GM19351 (cell line): Measurements from ENCODE around the gene TBC1D2B.
"Not testable (repeated sequence)": the region's sequence is repeated elsewhere in the genome, so short reads cannot be mapped to it uniquely, and the experiment has no call there.

ENCODE experiments used
- ATAC-seq: cut with Tn5 transposase; IDR thresholded peaks from one replicate; pipeline ENCODE4 v1.9.1; 2021; ENCODE audit warnings: mild to moderate bottlenecking, moderate library complexity; ENCODE audit not compliant: unreplicated experiment

The TBC1D2B gene

GRCh38 chr15:78004919-78005634 lies 72.4 kb downstream of the TBC1D2B start:
- ATAC-seq: no peak

DNA sequence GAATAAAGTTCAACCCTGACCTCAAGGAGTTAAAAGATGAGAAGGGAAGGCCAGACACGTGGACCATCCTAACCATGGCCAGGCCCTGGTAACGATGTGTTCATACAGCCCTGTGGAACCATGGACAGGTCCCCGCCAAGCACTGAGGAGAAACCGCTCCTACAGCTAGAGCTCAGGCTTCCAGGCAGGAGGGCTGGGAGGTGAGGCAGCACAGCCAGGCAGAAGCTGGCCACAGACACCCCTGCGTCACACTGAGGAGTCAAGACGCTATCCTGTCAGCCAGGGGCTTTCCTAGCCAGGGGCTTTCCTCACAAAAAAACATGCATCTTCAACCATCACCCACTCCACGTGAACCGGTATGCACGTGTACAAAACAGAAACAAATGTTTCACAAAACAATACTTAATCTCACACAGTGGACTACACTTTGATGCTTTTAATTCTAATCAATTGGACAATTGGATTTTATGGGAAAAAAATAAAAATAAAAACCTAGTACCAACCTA lies 73.2 kb downstream of the TBC1D2B start:
- ATAC-seq: no peak

GRCh38 chr15:78003539-78004008 lies 73.9 kb downstream of the TBC1D2B start:
- no peak for ATAC-seq

- ATAC-seq: no peak
These were observed 74.5 kb downstream of the TBC1D2B start for GRCh38 chr15:78002996-78003395.

DNA sequence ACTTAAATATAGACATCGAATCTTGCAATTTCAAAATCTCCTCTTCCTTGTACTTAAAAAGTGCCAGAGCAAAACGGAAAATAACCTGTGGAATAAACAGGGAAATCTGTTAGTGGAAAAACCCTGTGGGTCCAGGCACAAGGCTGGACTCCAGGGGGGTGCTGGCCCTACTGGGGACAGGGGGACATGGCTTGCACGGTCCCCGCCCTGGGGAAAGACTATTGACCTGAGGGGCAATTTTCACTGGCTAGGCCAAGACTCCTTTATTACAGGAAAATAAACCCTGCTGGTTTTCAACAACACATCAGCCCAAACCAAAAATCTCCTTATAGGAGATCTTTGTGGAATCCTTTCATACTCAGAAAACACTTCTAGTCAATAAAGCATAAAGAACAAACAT lies 75.9 kb downstream of the TBC1D2B start:
- ATAC-seq: no peak

DNA sequence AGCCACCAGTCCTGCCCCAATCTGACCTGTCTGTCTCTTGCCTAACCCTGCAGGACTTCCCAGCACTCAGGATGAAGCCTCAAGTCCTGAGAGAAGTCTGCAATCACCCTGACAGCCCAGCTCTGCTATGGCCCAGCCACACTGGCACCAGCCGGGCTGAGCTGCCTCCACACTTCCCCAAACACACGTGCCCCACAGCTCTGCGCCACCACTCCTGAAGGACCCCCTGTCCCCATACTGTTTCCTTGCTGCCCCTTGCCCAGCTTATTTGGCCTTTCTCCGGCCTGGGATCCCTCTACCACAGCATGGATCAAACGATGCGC lies 76.6 kb downstream of the TBC1D2B start:
- ATAC-seq: no peak

GRCh38 chr15:78000091-78000926 lies 77.2 kb downstream of the TBC1D2B start:
- ATAC-seq: peak; percentile 79

- ATAC-seq: no peak
These were observed 78.0 kb downstream of the TBC1D2B start for GRCh38 chr15:77999486-77999885.

GRCh38 chr15:77998592-77998991 lies 78.9 kb downstream of the TBC1D2B start:
- ATAC-seq: no peak

GRCh38 chr15:77997761-77998554 lies 79.6 kb downstream of the TBC1D2B start:
- ATAC-seq: not testable (repeated sequence)

DNA sequence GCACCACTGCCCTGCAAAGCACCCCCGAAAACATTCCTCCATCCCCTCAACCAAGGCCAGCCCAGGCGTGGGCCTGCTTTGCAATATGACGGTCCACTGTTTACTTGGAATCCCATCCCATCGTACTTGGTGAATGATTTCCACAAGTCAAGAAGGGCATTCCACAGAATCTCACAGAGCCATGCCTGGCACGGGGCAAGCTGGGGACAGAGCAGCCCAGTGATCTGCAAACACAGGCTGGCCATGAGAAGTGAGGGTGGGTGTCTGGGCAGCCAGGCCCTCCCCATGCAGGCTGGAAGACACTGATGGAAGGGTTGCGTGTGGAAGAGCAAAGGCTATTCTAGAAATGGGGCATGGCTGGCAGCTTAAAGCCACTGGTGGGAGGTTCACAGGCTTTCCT lies 80.3 kb downstream of the TBC1D2B start:
- not testable (repeated sequence) for ATAC-seq

- ATAC-seq: not testable (repeated sequence)
These were observed 80.8 kb downstream of the TBC1D2B start for GRCh38 chr15:77996713-77997171.

DNA sequence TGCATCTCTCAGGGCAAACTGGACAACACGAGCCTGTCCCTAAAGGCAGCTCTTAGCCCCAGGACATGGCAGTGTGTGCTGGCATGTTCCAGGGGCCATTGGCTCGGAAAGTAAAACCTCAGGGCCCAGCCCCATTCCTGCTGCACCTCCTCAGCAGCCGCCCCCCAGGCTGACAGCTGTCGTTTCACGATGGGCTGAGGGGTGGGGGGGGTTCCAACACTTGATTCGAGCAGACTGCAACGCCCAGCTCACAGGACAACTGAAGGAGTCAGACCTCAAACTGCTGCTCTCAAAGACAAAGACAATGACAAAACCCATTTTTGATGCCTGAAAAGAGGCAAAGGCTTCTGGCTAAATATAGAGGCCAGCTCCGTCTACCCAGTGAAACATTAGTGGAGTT lies 81.3 kb downstream of the TBC1D2B start:
- ATAC-seq: not testable (repeated sequence)

GRCh38 chr15:77995537-77995918 lies 82.0 kb downstream of the TBC1D2B start:
- ATAC-seq: not testable (repeated sequence)

DNA sequence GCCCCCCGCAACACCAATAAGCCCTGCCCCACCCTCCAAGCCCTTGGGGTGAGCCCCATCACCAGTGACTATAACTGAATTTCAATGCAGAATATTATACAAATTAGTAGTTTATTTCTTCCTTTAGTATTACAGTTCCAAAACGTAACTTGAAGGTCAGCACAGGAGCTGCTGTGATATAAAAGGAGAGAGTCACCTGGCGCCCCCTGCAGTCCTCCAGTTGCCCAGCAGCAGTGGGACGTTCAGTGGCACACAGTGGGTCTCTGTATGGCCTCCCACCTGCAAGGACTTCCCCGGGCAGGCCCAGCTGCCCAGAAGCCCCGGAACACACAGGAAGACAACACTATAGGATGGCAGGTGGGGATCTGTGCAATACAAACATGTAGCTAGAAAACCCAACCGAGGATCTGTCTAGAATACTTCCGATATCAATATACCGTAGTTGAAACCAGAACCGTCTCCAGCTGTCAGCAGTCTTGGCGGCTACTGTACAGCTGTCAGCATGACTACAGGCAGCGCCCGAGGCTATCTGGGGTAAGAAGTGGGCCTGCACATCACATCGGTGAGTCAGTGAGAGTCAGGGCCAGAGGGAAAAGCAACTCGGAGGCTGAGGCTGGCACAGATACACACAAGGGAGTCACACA lies 82.5 kb downstream of the TBC1D2B start:
- ATAC-seq: not testable (repeated sequence)

DNA sequence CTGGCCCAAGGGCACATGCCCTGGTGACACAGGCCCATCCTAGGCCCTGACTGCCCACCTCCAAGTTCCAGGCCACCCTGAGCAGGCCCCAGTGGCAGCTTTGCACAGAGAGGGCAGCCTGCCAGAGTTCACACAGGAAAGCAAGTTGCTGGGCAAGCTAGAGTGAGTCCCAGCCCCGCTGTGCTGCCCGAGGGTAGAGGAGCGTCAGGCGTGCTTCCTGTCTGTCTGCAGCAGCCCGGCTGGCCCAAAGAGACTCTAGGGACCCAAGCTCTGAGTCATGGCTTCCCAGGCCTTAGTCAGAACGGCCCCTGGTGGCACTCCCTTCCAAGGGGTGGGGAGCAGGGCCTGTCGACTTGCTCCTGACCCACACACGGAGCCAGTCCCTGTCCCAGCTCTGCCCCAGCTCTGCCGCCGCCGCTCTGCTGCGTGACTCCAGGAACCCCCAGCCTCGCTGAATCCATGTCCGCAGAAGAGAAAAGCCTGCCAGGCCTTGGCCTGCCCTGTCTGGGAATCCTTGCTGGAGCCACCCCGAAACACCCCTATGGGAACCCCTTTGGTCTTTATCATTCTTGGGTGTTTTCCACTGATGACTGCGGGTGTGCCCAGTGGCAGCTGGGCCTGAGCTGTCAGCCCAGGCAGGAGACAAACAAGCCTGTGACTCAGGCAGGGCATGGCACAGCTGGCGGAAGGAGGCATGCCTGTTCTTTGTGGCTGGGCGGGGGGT lies 83.4 kb downstream of the TBC1D2B start:
- ATAC-seq: peak; percentile 78

- peak; percentile 20 for ATAC-seq
These were observed 84.1 kb downstream of the TBC1D2B start for GRCh38 chr15:77993374-77993911.

DNA sequence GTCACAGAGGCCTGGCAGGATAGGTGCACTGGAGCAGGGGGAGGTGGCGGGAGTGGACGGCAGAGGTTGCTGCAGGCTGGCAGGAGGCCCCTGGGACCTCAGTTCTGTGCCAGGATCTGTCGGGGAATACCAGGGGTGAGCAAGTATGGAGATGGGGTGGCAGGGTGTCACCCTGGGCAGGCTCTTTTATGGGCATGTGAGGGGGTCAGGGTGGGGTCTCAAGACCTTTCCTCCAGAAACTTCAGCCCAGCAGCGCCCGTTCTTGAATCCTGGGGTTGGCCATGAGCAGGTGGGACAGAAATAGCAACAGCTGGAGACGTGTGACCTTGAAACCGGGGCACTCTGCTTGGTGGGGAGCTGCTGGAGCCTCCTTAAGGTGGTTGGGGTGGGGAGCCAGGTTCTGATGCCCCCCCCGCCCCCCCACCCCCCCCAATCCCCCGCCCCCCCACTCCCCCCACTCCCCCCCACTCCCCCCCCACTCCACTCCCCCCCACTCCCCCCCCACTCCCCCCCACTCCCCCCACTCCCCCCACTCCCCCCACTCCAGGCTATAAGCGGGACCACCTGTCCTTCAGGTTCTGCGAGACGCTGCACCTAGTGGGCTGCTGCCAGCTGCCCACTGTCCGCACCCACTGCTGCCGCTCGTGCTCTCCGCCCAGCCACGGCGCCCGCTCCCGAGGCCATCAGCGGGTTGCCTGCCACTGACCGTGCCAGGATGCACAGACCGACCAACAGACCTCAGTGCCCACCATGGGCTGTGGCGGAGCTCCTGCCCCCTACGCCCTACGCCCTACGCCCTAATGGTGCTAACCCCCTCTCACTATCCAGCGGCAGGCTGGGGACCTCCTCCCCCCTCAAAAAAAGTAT lies 84.9 kb downstream of the TBC1D2B start:
- ATAC-seq: no peak
